Loucy (cell line): ENCODE data around the gene RPL13.

ENCODE experiments used
- H2AFZ ChIP-seq: fragments of 200-600 bp; sonication (generic); 2 replicates; pipeline ENCODE4 v1.6.0; 2016; ENCODE audit warnings: antibody characterized with exemption, mild to moderate bottlenecking, low read length, moderate library complexity
- H3F3A ChIP-seq: fragments of 200-600 bp; 2 replicates; pipeline ENCODE4 v1.6.0; 2016; ENCODE audit warnings: antibody characterized with exemption, low read depth, mild to moderate bottlenecking
- H3K27me3 ChIP-seq: fragments of 200-600 bp; sonication (generic); 2 replicates; pipeline ENCODE4 v1.6.1; 2014; ENCODE audit warnings: low read length, mild to moderate bottlenecking; ENCODE audit not compliant: insufficient read depth, poor library complexity, severe bottlenecking
- H3K36me3 ChIP-seq: fragments of 200-600 bp; sonication (generic); 2 replicates; pipeline ENCODE4 v1.6.1; 2016; ENCODE audit warnings: low read length; ENCODE audit not compliant: insufficient read depth
- H3K4me1 ChIP-seq: fragments of 200-600 bp; sonication (generic); 2 replicates; pipeline ENCODE4 v1.5.1; 2014; ENCODE audit warnings: low read length, mild to moderate bottlenecking; ENCODE audit not compliant: insufficient read depth, poor library complexity, severe bottlenecking
- H3K4me2 ChIP-seq: fragments of 200-600 bp; sonication (generic); 2 replicates; pipeline ENCODE4 v1.6.0; 2014; ENCODE audit warnings: antibody characterized with exemption, low read length, low read depth, mild to moderate bottlenecking; ENCODE audit not compliant: poor library complexity, severe bottlenecking
- H3K4me3 ChIP-seq: fragments of 200-600 bp; sonication (generic); 2 replicates; pipeline ENCODE4 v1.5.1; 2014; ENCODE audit warnings: low read length, mild to moderate bottlenecking, mixed read lengths; ENCODE audit not compliant: poor library complexity, severe bottlenecking
- H3K79me2 ChIP-seq: fragments of 200-600 bp; sonication (generic); 2 replicates; pipeline ENCODE4 v1.6.1; 2014; ENCODE audit warnings: low read length; ENCODE audit not compliant: insufficient read depth
- H3K9ac ChIP-seq: fragments of 200-600 bp; sonication (generic); 2 replicates; pipeline ENCODE4 v1.6.0; 2014; ENCODE audit warnings: mild to moderate bottlenecking, low read depth, low read length, moderate library complexity; ENCODE audit not compliant: poor library complexity, severe bottlenecking
- H3K9me2 ChIP-seq: fragments of 200-600 bp; sonication (generic); replicated peaks from 2 replicates; pipeline ENCODE4 v1.6.1; 2016; ENCODE audit warnings: low read depth, low read length, mixed read lengths
- H3K9me3 ChIP-seq: fragments of 200-600 bp; sonication (generic); 2 replicates; pipeline ENCODE4 v1.6.1; 2014; ENCODE audit warnings: mild to moderate bottlenecking, antibody characterized with exemption, low read length, low read depth; ENCODE audit not compliant: insufficient read depth
- H4K20me1 ChIP-seq: fragments of 200-600 bp; sonication (generic); 2 replicates; pipeline ENCODE4 v1.6.0; 2014; ENCODE audit warnings: antibody characterized with exemption, low read length, mild to moderate bottlenecking; ENCODE audit not compliant: insufficient read depth, poor library complexity, severe bottlenecking
- CTCF ChIP-seq: fragments of 200-600 bp; sonication (generic); conservative IDR thresholded peaks from 2 replicates; pipeline ENCODE4 v1.5.1; 2014; ENCODE audit warnings: mild to moderate bottlenecking, antibody characterized with exemption, low read length
- EZH2phosphoT487 ChIP-seq: fragments of 200-600 bp; IDR thresholded peaks from 2 replicates; pipeline ENCODE4 v1.6.1; 2018; ENCODE audit warnings: antibody characterized with exemption, mild to moderate bottlenecking, moderate library complexity, borderline replicate concordance

RPL13 gene

GRCh38 chr16:89523680-89524344 lies 36.7 kb upstream of the RPL13 start:
- Histone ChIP-seq H3K79me2 (no peaks in the 10 kb centered on the region), H3K4me1 (no peaks in the 10 kb centered on the region), H3K4me3 (no peak overlapping the region), H2AFZ (no peak overlapping the region), H3K27me3 (no peaks in the 10 kb centered on the region), H4K20me1 (no peaks in the 10 kb centered on the region), H3K4me2 (no peak overlapping the region), H3K9me3 (no peaks in the 10 kb centered on the region), H3F3A (no peaks in the 10 kb centered on the region), H3K9me2 (no peaks in the 10 kb centered on the region), H3K9ac (no peak overlapping the region), H3K36me3 (peaks cover 7% of the 10 kb centered on the region; the same call in 1 of the 2 replicates)
- TF ChIP-seq EZH2phosphoT487 (no peak), CTCF (no peak)

GRCh38 chr16:89525146-89525913 lies 35.2 kb upstream of the RPL13 start:
- no peak overlapping the region for H3K4me3 ChIP-seq
- no peaks in the 10 kb centered on the region for H4K20me1 ChIP-seq

GRCh38 chr16:89529097-89529496 lies 31.4 kb upstream of the RPL13 start:
- no peak for TF ChIP-seq EZH2phosphoT487
- no peak for TF ChIP-seq CTCF
- no peaks in the 10 kb centered on the region for H3K4me1 ChIP-seq
- no peaks in the 10 kb centered on the region for H3K79me2 ChIP-seq
- H3K27me3 ChIP-seq: no peaks in the 10 kb centered on the region
- H2AFZ ChIP-seq: no peak overlapping the region
- H3K9me3 ChIP-seq: no peaks in the 10 kb centered on the region
- no peaks in the 10 kb centered on the region for H3K9me2 ChIP-seq
- H3K4me2 ChIP-seq: no peak overlapping the region
- H3K9ac ChIP-seq: no peak overlapping the region
- H3F3A ChIP-seq: no peaks in the 10 kb centered on the region
- H3K4me3 ChIP-seq: no peak overlapping the region
- H4K20me1 ChIP-seq: no peaks in the 10 kb centered on the region
- peaks cover 7% of the 10 kb centered on the region; the same call in 1 of the 2 replicates for H3K36me3 ChIP-seq

More at GRCh38 chr16:89525146-89525913, 35.2 kb upstream of the RPL13 start:
- Histone ChIP-seq H3K36me3 (peaks cover 7% of the 10 kb centered on the region; the same call in 1 of the 2 replicates), H3K27me3 (no peaks in the 10 kb centered on the region), H3K79me2 (no peaks in the 10 kb centered on the region), H3K9me2 (no peaks in the 10 kb centered on the region), H3K4me2 (no peak overlapping the region), H2AFZ (no peak overlapping the region), H3F3A (no peaks in the 10 kb centered on the region), H3K9me3 (no peaks in the 10 kb centered on the region), H3K4me1 (no peaks in the 10 kb centered on the region), H3K9ac (no peak overlapping the region)
- TF ChIP-seq EZH2phosphoT487 (no peak), CTCF (no peak)
